GM21423 (cell line): Measurements from ENCODE around the gene STX16.

Experiments used
- ATAC-seq: cut with Tn5 transposase; IDR thresholded peaks from one replicate; pipeline ENCODE4 v1.9.1; 2021; ENCODE audit warnings: mild to moderate bottlenecking, moderate library complexity; ENCODE audit not compliant: unreplicated experiment

The STX16 gene

GRCh38 chr20:58695895-58696375 is 44.9 kb downstream of the STX16 start:
- no peak for ATAC-seq

GRCh38 chr20:58696411-58696961 is 45.4 kb downstream of the STX16 start:
- ATAC-seq: no peak

- no peak for ATAC-seq
Measured at GRCh38 chr20:58697201-58697866, 46.3 kb downstream of the STX16 start.

- ATAC-seq: no peak
Measured at GRCh38 chr20:58697867-58698703, 47.0 kb downstream of the STX16 start.

- ATAC-seq: no peak
Measured at GRCh38 chr20:58698741-58699622, 47.9 kb downstream of the STX16 start.

- ATAC-seq: no peak
Measured at GRCh38 chr20:58699623-58700107, 48.6 kb downstream of the STX16 start.

GRCh38 chr20:58700121-58700821 is 49.2 kb downstream of the STX16 start:
- no peak for ATAC-seq

- no peak for ATAC-seq
Measured at GRCh38 chr20:58700823-58701222, 49.7 kb downstream of the STX16 start.

- no peak for ATAC-seq
Measured at GRCh38 chr20:58701431-58702160, 50.5 kb downstream of the STX16 start.

GRCh38 chr20:58702161-58702510 is 51.1 kb downstream of the STX16 start:
- ATAC-seq: no peak

- ATAC-seq: no peak
Measured at GRCh38 chr20:58702859-58703648, 52.0 kb downstream of the STX16 start.

- no peak for ATAC-seq
Measured at GRCh38 chr20:58703765-58704371, 52.8 kb downstream of the STX16 start.

- no peak for ATAC-seq
Measured at GRCh38 chr20:58705208-58705926, 54.3 kb downstream of the STX16 start.

- ATAC-seq: no peak
Measured at GRCh38 chr20:58706150-58706892, 55.2 kb downstream of the STX16 start.

GRCh38 chr20:58706975-58707681 is 56.0 kb downstream of the STX16 start:
- no peak for ATAC-seq

GRCh38 chr20:58707770-58708169 is 56.7 kb downstream of the STX16 start:
- ATAC-seq: no peak
